GM19452 (cell line): ENCODE data around the gene FAM76B.
"Not testable (repeated sequence)": the region's sequence is repeated elsewhere in the genome, so short reads cannot be mapped to it uniquely, and the experiment has no call there.

ENCODE experiments used
- ATAC-seq: cut with Tn5 transposase; IDR thresholded peaks from one replicate; pipeline ENCODE4 v1.9.1; 2021; ENCODE audit not compliant: unreplicated experiment

Gene FAM76B

DNA sequence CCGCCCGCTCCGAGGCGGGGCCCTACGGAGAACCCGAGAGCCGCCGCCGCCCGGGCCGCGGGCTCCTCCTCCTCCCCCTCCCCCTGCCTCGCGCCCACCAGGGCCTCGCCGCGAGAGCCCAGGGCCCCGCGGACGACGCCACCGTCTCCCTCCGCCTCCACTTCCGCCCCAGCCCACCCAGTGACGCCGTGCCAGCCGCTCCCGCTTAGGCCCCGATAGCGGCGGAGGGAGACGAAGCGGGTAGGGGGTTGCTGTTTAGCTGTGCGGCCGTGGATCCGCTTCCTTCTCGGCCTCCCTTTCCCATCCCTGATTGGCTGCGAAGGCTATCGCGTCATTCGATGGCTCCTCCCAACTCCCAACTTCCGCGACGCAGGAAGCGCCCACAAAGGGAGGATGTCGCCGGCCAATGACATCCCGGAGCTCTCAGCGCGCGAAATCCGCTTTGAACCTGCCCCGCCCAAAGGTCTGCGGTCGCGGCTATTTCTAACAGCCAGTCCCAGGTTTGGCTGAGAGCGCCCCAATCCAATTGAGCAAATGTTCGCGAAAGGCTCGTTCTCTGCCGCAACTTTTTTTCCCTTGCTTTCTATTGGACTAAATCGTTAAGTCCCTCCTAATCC lies at the start of gene FAM76B:
FAM76B (minus strand) TSS at position 277 of the 617 bp plus-strand sequence. CDS start 304 bp downstream, outside the sequence.
- ATAC-seq: peak; percentile 73

- peak; percentile 96 for ATAC-seq
Observed at GRCh38 chr11:95835768-95836488, 46.3 kb upstream of the FAM76B start.

DNA sequence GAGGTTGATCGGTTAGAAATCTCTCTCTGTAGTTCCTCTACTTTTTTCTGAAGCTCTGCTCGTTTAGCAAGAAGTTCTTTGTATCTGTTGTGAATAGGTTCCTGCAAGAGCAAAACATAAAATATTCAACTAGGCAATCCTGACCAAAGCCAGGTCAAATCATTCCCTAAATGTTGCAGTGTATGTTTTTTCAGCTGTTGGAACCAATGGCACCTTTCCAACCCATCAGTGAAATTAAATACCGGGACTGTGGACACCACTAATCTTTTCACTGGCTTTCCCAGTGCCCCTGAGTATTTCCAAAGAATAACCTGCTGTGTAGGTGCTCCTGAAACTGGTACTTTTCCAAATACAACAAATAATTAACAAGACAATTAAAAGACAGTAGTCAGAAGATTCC lies 45.8 kb upstream of the FAM76B start:
- no peak for ATAC-seq

- ATAC-seq: no peak
Observed at GRCh38 chr11:95833378-95833777, 43.8 kb upstream of the FAM76B start.

GRCh38 chr11:95832763-95833162 lies 43.2 kb upstream of the FAM76B start:
- ATAC-seq: no peak

DNA sequence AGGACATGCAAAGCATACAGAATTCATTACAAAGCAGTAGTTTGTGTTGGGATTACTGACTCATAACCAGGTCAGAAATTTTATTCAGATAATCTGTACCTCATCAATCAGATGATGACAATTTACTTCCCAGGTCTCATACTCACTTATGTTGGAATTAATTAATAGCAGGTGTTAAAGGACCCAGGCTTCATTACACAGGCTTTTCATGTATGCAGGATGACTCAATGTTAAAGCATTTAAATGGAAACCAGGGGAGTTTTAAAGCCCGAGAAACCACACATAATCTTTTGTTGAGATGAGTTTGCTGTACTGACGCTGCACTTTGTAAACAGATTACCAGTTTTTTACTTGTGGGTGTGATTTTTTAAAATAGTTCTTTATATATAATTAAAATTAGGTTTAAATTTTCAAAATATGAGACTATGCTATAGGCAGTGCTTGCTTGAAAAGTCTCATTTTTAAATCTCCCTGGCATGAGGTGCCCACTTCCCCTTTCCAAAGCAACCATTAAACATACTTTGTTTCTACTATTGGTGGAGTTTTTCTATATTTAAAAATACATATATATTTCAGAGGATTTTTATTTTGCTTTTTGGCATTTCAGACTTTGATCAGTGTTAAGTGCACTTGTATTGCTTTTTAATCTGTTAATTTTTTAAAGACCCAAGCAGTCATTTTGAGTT lies 41.8 kb upstream of the FAM76B start:
- ATAC-seq: no peak

- no peak for ATAC-seq
Observed at GRCh38 chr11:95829580-95830259, 40.1 kb upstream of the FAM76B start.

DNA sequence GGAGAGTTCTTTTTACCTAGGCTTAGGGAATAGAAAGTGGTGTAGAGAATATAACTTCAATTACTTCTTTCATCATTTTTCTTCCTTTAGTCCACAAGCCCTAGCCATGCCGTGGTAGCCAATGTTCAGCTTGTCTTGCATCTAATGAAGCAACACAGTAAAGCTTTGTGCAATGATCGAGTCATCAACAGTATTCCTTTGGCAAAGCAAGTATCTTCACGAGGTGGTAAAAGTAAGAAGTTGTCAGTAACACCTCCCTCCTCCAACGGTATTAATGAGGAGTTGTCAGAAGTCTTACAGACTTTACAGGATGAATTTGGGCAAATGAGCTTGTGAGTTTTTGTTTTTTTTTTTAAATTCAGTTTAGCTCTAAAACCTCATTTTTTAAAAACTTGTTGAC lies 38.1 kb upstream of the FAM76B start:
- no peak for ATAC-seq

DNA sequence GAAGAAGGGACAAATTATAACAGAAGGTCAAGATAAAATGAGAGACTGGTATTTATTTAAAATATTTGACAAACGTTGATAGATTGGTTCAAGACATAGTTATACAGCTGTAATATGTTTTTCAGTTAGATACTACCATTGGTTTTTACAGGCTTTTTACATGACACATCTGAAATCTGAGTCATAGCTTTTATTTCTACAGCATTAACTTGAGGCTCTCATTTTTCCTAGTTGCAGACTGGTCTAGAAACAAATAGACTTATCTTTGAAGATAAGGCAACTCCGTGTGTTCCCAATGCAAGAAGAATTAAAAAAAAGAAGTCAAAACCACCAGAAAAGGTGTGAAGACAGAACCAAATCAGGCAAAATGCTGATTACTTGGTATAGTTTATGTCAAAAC lies 32.1 kb upstream of the FAM76B start:
- no peak for ATAC-seq

- ATAC-seq: no peak
Observed at GRCh38 chr11:95816037-95816436, 26.5 kb upstream of the FAM76B start.

DNA sequence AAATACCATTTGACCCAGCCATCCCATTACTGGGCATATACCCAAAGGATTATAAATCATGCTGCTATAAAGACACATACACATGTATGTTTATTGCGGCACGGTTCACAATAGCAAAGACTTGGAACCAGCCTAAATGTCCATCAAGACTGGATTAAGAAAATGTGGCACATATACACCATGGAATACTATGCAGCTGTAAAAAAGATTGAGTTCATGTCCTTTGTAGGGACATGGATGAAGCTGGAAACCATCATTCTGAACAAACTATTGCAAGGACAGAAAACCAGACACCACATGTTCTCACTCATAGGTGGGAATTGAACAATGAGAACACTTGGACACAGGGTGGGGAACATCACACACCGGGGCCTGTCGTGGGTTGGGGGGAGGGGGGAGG lies 21.5 kb upstream of the FAM76B start:
- ATAC-seq: not testable (repeated sequence)

GRCh38 chr11:95806464-95806863 lies 16.9 kb upstream of the FAM76B start:
- ATAC-seq: not testable (repeated sequence)

- ATAC-seq: no peak
Observed at GRCh38 chr11:95805869-95806268, 16.3 kb upstream of the FAM76B start.

- ATAC-seq: no peak
Observed at GRCh38 chr11:95803973-95804372, 14.4 kb upstream of the FAM76B start.

DNA sequence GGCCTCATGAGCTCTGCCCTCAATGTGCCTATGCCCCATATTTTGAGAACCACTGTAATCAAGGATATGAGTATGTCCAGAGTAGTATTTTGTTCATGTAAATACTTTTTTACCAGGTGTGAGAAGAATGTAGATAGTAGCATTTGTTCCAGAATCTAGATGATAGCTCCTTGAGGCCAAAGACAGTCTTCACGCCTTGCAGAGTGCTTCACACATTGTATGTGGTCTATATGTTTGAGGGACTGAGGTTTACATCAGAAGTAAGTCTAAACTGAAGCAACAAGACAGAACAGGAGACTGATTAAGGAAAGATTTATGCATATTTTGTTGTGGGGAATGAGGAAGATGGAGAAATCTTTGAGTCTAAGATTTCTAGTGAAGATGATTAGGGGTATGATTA lies 13.2 kb upstream of the FAM76B start:
- ATAC-seq: no peak

GRCh38 chr11:95800438-95800837 lies 10.9 kb upstream of the FAM76B start:
- ATAC-seq: no peak

DNA sequence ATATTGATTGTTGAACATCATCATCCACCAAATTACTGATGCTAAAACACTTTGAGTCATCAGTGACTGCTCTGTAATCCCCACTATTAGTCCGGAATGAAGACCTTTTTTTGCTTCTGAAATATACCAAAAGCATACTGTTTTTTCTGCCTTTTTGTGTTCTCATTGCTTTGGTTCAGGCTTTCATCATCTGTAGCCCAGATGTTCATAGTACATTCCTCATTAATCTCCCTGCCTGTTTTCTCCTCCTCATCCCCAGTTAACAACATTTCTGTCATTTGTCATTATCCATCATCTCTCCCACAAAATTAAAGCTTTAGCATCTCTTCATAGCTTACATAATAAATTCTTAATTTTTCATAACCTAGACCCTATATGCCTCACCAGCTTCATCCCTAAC lies 10.0 kb upstream of the FAM76B start:
- ATAC-seq: no peak

DNA sequence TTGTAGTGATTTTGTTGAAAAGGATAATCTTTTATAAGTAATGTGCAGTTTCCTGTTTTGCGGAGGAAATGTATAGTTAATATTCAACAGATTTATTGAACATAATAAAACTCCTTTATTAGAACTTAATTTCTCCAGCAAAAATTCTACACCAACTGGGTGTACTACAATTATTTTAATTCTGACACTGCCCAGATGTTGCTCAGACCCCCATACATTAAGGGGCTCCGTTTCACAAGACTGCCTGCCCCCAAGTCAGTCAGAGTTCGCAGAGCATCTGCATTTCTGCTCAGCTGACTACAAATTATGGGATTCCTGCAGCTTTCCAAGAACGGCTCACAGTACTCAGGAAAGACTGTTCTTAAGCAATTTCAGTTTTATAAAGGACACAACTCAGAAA lies 6.9 kb upstream of the FAM76B start:
- no peak for ATAC-seq

DNA sequence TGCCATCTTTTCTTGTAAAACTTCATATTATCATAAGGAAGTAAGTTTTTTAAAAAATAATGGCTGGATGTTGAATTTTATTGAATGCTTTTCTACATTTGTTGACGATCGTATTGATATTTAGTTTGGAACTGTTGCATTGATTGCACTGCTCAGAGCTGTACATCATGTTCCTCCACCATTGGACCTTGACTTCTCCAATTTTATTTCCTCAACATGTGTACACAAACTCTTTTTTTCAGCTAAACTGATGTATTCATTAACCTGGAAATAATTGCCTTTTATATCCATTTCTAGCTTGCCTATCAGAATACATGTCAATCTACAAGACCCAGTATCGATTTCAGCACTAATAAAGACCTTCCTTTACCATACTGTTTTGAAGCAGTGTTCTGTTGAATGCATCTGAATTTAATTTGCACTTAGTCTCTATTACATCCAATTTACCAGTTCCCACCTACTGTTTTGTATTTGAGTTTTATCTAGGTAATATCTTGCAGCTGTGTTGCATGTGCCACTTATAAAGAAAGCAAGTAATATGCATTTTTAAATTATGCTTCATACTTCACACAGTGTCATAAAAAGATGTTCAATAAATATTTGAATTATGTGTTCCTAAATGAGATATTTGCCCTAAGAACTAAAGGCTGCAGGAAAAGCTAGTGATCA lies 6.2 kb upstream of the FAM76B start:
- no peak for ATAC-seq

GRCh38 chr11:95794086-95794485 lies 4.5 kb upstream of the FAM76B start:
- no peak for ATAC-seq

- no peak for ATAC-seq
Observed at GRCh38 chr11:95793116-95793515, 3.5 kb upstream of the FAM76B start.
